HEK293T (cell line): ENCODE measurements around the gene COA1.

Experiments
- BHLHE40 ChIP-seq: fragments of 450-650 bp; IDR thresholded peaks from 2 replicates; pipeline ENCODE4 v1.6.1; 2016; ENCODE audit warnings: mild to moderate bottlenecking, moderate library complexity, borderline replicate concordance
- ELF4 ChIP-seq: fragments of 450-650 bp; IDR thresholded peaks from 2 replicates; pipeline ENCODE4 v1.6.1; 2017; ENCODE audit warnings: antibody characterized with exemption
- FOXA1 ChIP-seq: fragments of 450-650 bp; IDR thresholded peaks from 2 replicates; pipeline ENCODE4 v1.6.1; 2016; ENCODE audit warnings: mild to moderate bottlenecking
- FOXK2 ChIP-seq: fragments of 450-650 bp; IDR thresholded peaks from 2 replicates; pipeline ENCODE4 v1.6.1; 2016; ENCODE audit warnings: mild to moderate bottlenecking
- FOXM1 ChIP-seq: fragments of 450-650 bp; IDR thresholded peaks from 2 replicates; pipeline ENCODE4 v1.6.1; 2017; ENCODE audit warnings: mild to moderate bottlenecking, borderline replicate concordance
- HDGF ChIP-seq: fragments of 450-650 bp; IDR thresholded peaks from 2 replicates; pipeline ENCODE4 v1.6.1; 2017; ENCODE audit warnings: antibody characterized with exemption, borderline replicate concordance
- LEF1 ChIP-seq: fragments of 450-650 bp; IDR thresholded peaks from 2 replicates; pipeline ENCODE4 v1.6.1; 2017; ENCODE audit warnings: mild to moderate bottlenecking, borderline replicate concordance
- SUZ12 ChIP-seq: fragments of 450-650 bp; IDR thresholded peaks from 2 replicates; pipeline ENCODE4 v1.6.1; 2016; ENCODE audit warnings: mild to moderate bottlenecking
- TF ChIP-seq, protein P1 (sequence below): fragments of 450-650 bp; IDR thresholded peaks from 2 replicates; pipeline ENCODE4 v1.6.1; 2016

DNA sequence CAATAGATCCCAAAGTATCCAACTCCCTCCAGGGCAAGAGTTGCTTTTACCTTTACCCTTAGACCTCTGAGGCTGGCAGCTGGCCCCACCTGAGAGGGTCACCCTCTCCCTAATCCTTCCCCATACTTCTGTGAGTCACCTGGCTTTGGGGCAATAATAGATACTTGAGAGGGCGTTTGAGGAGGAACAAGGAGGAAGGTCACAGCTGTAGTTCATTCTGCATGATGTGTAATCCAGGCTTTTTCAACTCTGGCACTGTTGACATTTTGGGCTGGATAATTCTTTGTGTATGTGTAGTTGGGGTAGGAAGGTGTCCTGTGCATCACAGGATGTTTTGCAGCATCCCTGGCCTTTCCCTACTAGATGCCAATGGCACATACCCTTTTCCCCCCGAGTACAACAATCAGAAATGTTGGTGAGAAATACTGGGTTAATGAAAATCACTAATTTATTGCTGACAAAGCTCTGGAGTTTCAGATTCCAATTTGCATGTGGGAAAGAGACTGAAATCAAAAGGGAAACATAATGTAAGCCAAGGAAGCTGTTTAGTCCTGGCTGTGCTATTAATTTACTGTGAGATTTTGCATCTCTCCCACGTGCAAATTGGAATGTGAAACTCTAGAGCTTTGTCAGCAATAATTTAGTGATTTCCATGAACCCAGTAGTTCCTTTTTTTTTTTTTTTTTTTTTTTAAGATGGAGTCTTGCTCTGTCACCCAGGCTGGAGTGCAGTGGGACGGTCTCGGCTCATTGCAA is 32.8 kb upstream of the COA1 start:
- no peak for TF ChIP-seq BHLHE40
- TF ChIP-seq ELF4, result no peak
- TF ChIP-seq FOXA1, result no peak
- TF ChIP-seq, protein P1, sequence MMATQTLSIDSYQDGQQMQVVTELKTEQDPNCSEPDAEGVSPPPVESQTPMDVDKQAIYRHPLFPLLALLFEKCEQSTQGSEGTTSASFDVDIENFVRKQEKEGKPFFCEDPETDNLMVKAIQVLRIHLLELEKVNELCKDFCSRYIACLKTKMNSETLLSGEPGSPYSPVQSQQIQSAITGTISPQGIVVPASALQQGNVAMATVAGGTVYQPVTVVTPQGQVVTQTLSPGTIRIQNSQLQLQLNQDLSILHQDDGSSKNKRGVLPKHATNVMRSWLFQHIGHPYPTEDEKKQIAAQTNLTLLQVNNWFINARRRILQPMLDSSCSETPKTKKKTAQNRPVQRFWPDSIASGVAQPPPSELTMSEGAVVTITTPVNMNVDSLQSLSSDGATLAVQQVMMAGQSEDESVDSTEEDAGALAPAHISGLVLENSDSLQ, result no peak
- TF ChIP-seq FOXK2, result no peak
- no peak for TF ChIP-seq HDGF
- no peak for TF ChIP-seq SUZ12
- no peak for TF ChIP-seq LEF1
- no peak for TF ChIP-seq FOXM1
